SK-N-SH (cell line): Measurements from ENCODE around the gene PODNL1. TPM values are rescaled to one million over a fixed set of nuclear protein-coding genes. Genes with fewer than 3 reads are reported as not detected.
A peak's percentile ranks its signal among the peaks of the same experiment; 100 is the strongest.

Experiments used
- CTCF ChIA-PET: fragments of 300-600, 350-600 bp; formaldehyde crosslinking; extraction: SDS; loops from one replicate; lab custom pipeline; 2021; lab: Yijun Ruan, JAX
- POLR2A ChIA-PET: fragments of 350-600 bp; sonication (Branson Sonifier 250); formaldehyde crosslinking; extraction: SDS; loops from one replicate; lab custom pipeline; 2020; ENCODE audit warnings: antibody characterized with exemption, inconsistent platforms; lab: Yijun Ruan, JAX
- DNase-seq: peaks from one replicate; pipeline ENCODE4 v3.0.0; 2012
- H2AFZ ChIP-seq: fragments of 200-600 bp; sonication (generic); 2 replicates; pipeline ENCODE4 v1.8.1; 2016; ENCODE audit warnings: antibody characterized with exemption, mild to moderate bottlenecking, low read depth
- H3F3A ChIP-seq: fragments of 200-600 bp; sonication (generic); replicated peaks from 2 replicates; pipeline ENCODE3; 2016; ENCODE audit warnings: antibody characterized with exemption, mild to moderate bottlenecking; ENCODE audit not compliant: insufficient read depth
- H3K27ac ChIP-seq, 2 experiments: fragments of 200-500 bp in 1 of 2; fragments of 200-600 bp in 1 of 2; sonication (Bioruptor generic) in 1 of 2; sonication (generic), shearing (Covaris generic) in 1 of 2; 2 replicates each; pipeline versions ENCODE4 v1.5.1 to v1.6.1; 2014 to 2016; ENCODE audit warnings: low read depth in 2 of 2, inconsistent platforms in 1 of 2, low read length in 1 of 2, mild to moderate bottlenecking in 1 of 2, mixed read lengths in 1 of 2
- H3K27me3 ChIP-seq: fragments of 200-600 bp; sonication (generic), shearing (Covaris generic); 2 replicates; pipeline ENCODE4 v1.6.1; 2016; ENCODE audit warnings: mixed run types; ENCODE audit not compliant: insufficient read depth
- H3K36me3 ChIP-seq, 2 experiments: fragments of 200-500 bp in 1 of 2; fragments of 200-600 bp in 1 of 2; sonication (Bioruptor generic) in 1 of 2; sonication (generic) in 1 of 2; replicated peaks in 1 of 2; 2 replicates each; pipeline versions ENCODE3 to v1.5.1; 2014 to 2016; ENCODE audit warnings: low read length in 1 of 2, mild to moderate bottlenecking in 1 of 2; ENCODE audit not compliant: insufficient read depth in 2 of 2, control insufficient read depth in 1 of 2
- H3K4me1 ChIP-seq, 2 experiments: fragments of 200-500 bp in 1 of 2; fragments of 200-600 bp in 1 of 2; sonication (Bioruptor generic) in 1 of 2; sonication (generic), shearing (Covaris generic) in 1 of 2; 2 replicates each; pipeline versions ENCODE4 v1.5.1 to v1.6.1; 2014 to 2016; ENCODE audit warnings: low read depth in 1 of 2, low read length in 1 of 2, mixed run types in 1 of 2; ENCODE audit not compliant: insufficient read depth in 2 of 2, control insufficient read depth in 1 of 2
- H3K4me2 ChIP-seq: fragments of 200-600 bp; sonication (generic), shearing (Covaris generic); 2 replicates; pipeline ENCODE4 v1.6.1; 2017; ENCODE audit warnings: mixed run types
- H3K4me3 ChIP-seq, 2 experiments: fragments of 200-500 bp in 1 of 2; fragments of 200-600 bp in 1 of 2; sonication (Bioruptor generic) in 1 of 2; sonication (generic), shearing (Covaris generic) in 1 of 2; 2 replicates each; pipeline versions ENCODE4 v1.5.1 to v1.8.1; 2014 to 2016; ENCODE audit warnings: low read depth in 2 of 2, inconsistent platforms in 1 of 2, low read length in 1 of 2, mild to moderate bottlenecking in 1 of 2, mixed read lengths in 1 of 2, moderate library complexity in 1 of 2
- H3K79me2 ChIP-seq: fragments of 200-600 bp; sonication (generic); 2 replicates; pipeline ENCODE4 v1.8.1; 2017; ENCODE audit warnings: mild to moderate bottlenecking; ENCODE audit not compliant: insufficient read depth
- H3K9ac ChIP-seq: fragments of 200-600 bp; sonication (generic); 2 replicates; pipeline ENCODE4 v1.6.1; 2017; ENCODE audit warnings: mixed run types
- H3K9me2 ChIP-seq: fragments of 200-600 bp; sonication (generic); 2 replicates; pipeline ENCODE4 v1.6.1; 2017; ENCODE audit warnings: mixed run types
- H3K9me3 ChIP-seq: fragments of 200-600 bp; sonication (generic); 2 replicates; pipeline ENCODE4 v1.6.1; 2017; ENCODE audit warnings: mixed run types, mild to moderate bottlenecking, moderate library complexity
- H4K20me1 ChIP-seq: fragments of 200-600 bp; sonication (generic); 2 replicates; pipeline ENCODE4 v1.6.1; 2017; ENCODE audit warnings: mild to moderate bottlenecking, mixed run types; ENCODE audit not compliant: insufficient read depth
- CHD2 ChIP-seq: fragments of 150-350 bp; IDR thresholded peaks from 2 replicates; pipeline ENCODE4 v1.6.1; 2018; ENCODE audit warnings: low read length; ENCODE audit not compliant: partially characterized antibody
- EZH2phosphoT487 ChIP-seq: fragments of 200-600 bp; sonication (generic); IDR thresholded peaks from 2 replicates; pipeline ENCODE4 v1.6.1; 2017; ENCODE audit warnings: low read depth, mixed run types, mild to moderate bottlenecking, antibody characterized with exemption, moderate library complexity, borderline replicate concordance
- FOSL2 ChIP-seq: IDR thresholded peaks from 2 replicates; pipeline ENCODE4 v1.4.0; 2012; ENCODE audit warnings: low read depth, mild to moderate bottlenecking, moderate library complexity, borderline replicate concordance
- GATA2 ChIP-seq: sonication (generic); formaldehyde crosslinking; IDR thresholded peaks from 2 replicates; pipeline ENCODE4 v1.5.0; 2020; ENCODE audit warnings: mild to moderate bottlenecking, missing genetic modification reagents
- JUND ChIP-seq: IDR thresholded peaks from 2 replicates; pipeline ENCODE4 v1.4.0; 2012
- RAD21 ChIP-seq: IDR thresholded peaks from 2 replicates; pipeline ENCODE4 v1.6.1; 2012; ENCODE audit warnings: mild to moderate bottlenecking, low read length
- RCOR1 ChIP-seq: fragments of 150-350 bp; IDR thresholded peaks from 2 replicates; pipeline ENCODE4 v1.6.1; 2017; ENCODE audit warnings: antibody characterized with exemption, low read length
- REST ChIP-seq: IDR thresholded peaks from 2 replicates; pipeline ENCODE4 v1.6.1; 2012; ENCODE audit warnings: mild to moderate bottlenecking, low read depth, low read length, moderate library complexity
- RXRA ChIP-seq: IDR thresholded peaks from 2 replicates; pipeline ENCODE4 v1.4.0; 2012; ENCODE audit warnings: low read depth, mild to moderate bottlenecking, borderline replicate concordance
- SMC3 ChIP-seq: IDR thresholded peaks from 2 replicates; pipeline ENCODE4 v1.6.1; 2012; ENCODE audit warnings: low read depth, low read length, improper control_type of control experiment
- TAF1 ChIP-seq: IDR thresholded peaks from 2 replicates; pipeline ENCODE4 v1.6.1; 2012; ENCODE audit warnings: low read depth, mild to moderate bottlenecking, low read length, moderate library complexity, borderline replicate concordance
- TCF12 ChIP-seq: IDR thresholded peaks from 2 replicates; pipeline ENCODE4 v1.4.0; 2012
- ZBTB33 ChIP-seq: IDR thresholded peaks from 2 replicates; pipeline ENCODE4 v1.4.0; 2012; ENCODE audit warnings: low read depth, borderline replicate concordance
- WGBS: methylation state at CpG from one replicate; pipeline ENCODE4 v1.1.6; 2017; ENCODE audit warnings: low lambda C conversion rate; 5-methylcytosine and 5-hydroxymethylcytosine counted together
- polyA plus RNA-seq, 3 experiments: library from polyadenylated mRNA; depleted of rRNA; stranded (reverse); fragments of >200 nt; gene quantifications; 2 replicates each; pipeline ENCODE4 v1.2.3, GENCODE V29; 2012
- TF ChIP-seq, protein P1 (sequence below): IDR thresholded peaks from 2 replicates; pipeline ENCODE4 v1.4.0; 2012; ENCODE audit warnings: low read depth, borderline replicate concordance
- TF ChIP-seq, protein P2 (sequence below): fragments of 150-350 bp; IDR thresholded peaks from 2 replicates; pipeline ENCODE4 v1.6.1; 2016; ENCODE audit warnings: mild to moderate bottlenecking, low read depth, low read length

PODNL1 gene
- polyA plus RNA-seq, 1 of the 3 experiments (the other 2 are of a cell fraction) = 7.5 TPM

- no peak overlapping the region for H3K27ac ChIP-seq
- TF ChIP-seq ZBTB33 = no peak
- TF ChIP-seq EZH2phosphoT487 = no peak
- TF ChIP-seq SMC3 = no peak
- no peak for TF ChIP-seq GATA2 (CRISPR knock-in tag)
- TF ChIP-seq, protein P1, sequence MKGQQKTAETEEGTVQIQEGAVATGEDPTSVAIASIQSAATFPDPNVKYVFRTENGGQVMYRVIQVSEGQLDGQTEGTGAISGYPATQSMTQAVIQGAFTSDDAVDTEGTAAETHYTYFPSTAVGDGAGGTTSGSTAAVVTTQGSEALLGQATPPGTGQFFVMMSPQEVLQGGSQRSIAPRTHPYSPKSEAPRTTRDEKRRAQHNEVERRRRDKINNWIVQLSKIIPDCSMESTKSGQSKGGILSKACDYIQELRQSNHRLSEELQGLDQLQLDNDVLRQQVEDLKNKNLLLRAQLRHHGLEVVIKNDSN = no peak
- TF ChIP-seq, all 33 proteins: peak for 0
- WGBS = 92% methylated on average over 20 of the region's 55 CpGs
- H3K9me2 ChIP-seq = no peaks in the 10 kb centered on the region
- H3K4me3 ChIP-seq = no peak overlapping the region
- no peak overlapping the region for H3K4me2 ChIP-seq
- H3K9me3 ChIP-seq = no peaks in the 10 kb centered on the region
- H4K20me1 ChIP-seq = no peaks in the 10 kb centered on the region
- H3K79me2 ChIP-seq = no peaks in the 10 kb centered on the region
- H3F3A ChIP-seq = peaks cover 7% of the 10 kb centered on the region
- H3K27me3 ChIP-seq = no peaks in the 10 kb centered on the region
- H3K36me3 ChIP-seq = peaks cover 0 to 46% of the 10 kb centered on the region in 2 experiments
- H3K9ac ChIP-seq = no peak overlapping the region
- DNase-seq = peak; percentile 34
- no peak overlapping the region for H2AFZ ChIP-seq
- CTCF ChIA-PET = interaction anchor here (0.8 to 2.2 kb wide), 4 partner anchors 24 to 98 kb away, joined by 3 to 10 read pairs (median 4); partner anchors contain the start of gene PODNL1
- peaks cover 0 to 9% of the 10 kb centered on the region in 2 experiments; a peak in 1 of 4 replicates for H3K4me1 ChIP-seq
- POLR2A ChIA-PET = interaction anchor here (0.6 to 1.5 kb wide), 3 partner anchors 9 to 95 kb away, joined by 3 to 7 read pairs (median 4); no protein-coding TSS in a partner anchor
Measured at GRCh38 chr19:13961826-13962698, 23.8 kb upstream of the PODNL1 start.

- Histone ChIP-seq H3K9ac (no peak overlapping the region), H3K4me3 (no peak overlapping the region), H3K36me3 (peaks cover 0 to 46% of the 10 kb centered on the region in 2 experiments), H2AFZ (no peak overlapping the region), H3K9me2 (no peaks in the 10 kb centered on the region), H3K79me2 (peaks cover 4% of the 10 kb centered on the region; the same call in 1 of the 2 replicates), H3K4me1 (peaks cover 0 to 9% of the 10 kb centered on the region in 2 experiments; a peak in 1 of 4 replicates), H3K27ac (no peak overlapping the region), H3K4me2 (no peak overlapping the region), H4K20me1 (no peaks in the 10 kb centered on the region), H3K27me3 (no peaks in the 10 kb centered on the region), H3F3A (peaks cover 7% of the 10 kb centered on the region), H3K9me3 (no peaks in the 10 kb centered on the region)
- CTCF ChIA-PET = interaction anchor here (0.8 to 2.2 kb wide), 6 partner anchors 22 to 81 kb away, joined by 3 to 10 read pairs (median 6); partner anchors contain the start of genes IL27RA and PODNL1
- peak; percentile 36 for DNase-seq
- WGBS = 92% methylated on average over 35 of the region's 39 CpGs
- POLR2A ChIA-PET = interaction anchor here (0.6 to 1.5 kb wide), 4 partner anchors 8 to 96 kb away, joined by 3 to 7 read pairs (median 4); no protein-coding TSS in a partner anchor
- no peak for TF ChIP-seq FOSL2
- no peak for TF ChIP-seq RAD21
- TF ChIP-seq TCF12 = no peak
- no peak for TF ChIP-seq GATA2 (CRISPR knock-in tag)
- TF ChIP-seq, protein P2, sequence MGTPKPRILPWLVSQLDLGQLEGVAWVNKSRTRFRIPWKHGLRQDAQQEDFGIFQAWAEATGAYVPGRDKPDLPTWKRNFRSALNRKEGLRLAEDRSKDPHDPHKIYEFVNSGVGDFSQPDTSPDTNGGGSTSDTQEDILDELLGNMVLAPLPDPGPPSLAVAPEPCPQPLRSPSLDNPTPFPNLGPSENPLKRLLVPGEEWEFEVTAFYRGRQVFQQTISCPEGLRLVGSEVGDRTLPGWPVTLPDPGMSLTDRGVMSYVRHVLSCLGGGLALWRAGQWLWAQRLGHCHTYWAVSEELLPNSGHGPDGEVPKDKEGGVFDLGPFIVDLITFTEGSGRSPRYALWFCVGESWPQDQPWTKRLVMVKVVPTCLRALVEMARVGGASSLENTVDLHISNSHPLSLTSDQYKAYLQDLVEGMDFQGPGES = no peak
- TF ChIP-seq REST = no peak
- TF ChIP-seq TAF1 = no peak
- TF ChIP-seq CHD2 = no peak
- no peak for TF ChIP-seq RCOR1
- TF ChIP-seq JUND = no peak
- TF ChIP-seq RXRA = no peak
Measured at GRCh38 chr19:13960863-13961784, 22.9 kb upstream of the PODNL1 start.
